CD14-positive monocyte (primary cell): Measurements from ENCODE around the gene IMPA2. TPM values are rescaled to one million over a fixed set of nuclear protein-coding genes. Genes with fewer than 3 reads are reported as not detected.

Experiments
- DNase-seq, 3 donors: peaks; one replicate each; pipeline ENCODE4 v3.0.0-alpha.2; 2011 to 2022
- H2AFZ ChIP-seq: 2 replicates; pipeline ENCODE4 v1.6.0; 2012; ENCODE audit warnings: mild to moderate bottlenecking, low read depth, low read length, inconsistent platforms; ENCODE audit not compliant: insufficient read depth, poor library complexity, severe bottlenecking
- H3K27ac ChIP-seq, 2 donors: 1 replicate in 1 of 2; 2 replicates in 1 of 2; pipeline ENCODE4 v1.5.1; 2012 to 2013; ENCODE audit warnings: low read length in 2 of 2, control low read depth in 1 of 2, inconsistent platforms in 1 of 2, low read depth in 1 of 2, mild to moderate bottlenecking in 1 of 2
- H3K27me3 ChIP-seq, 2 donors: one replicate each; pipeline versions ENCODE4 v1.6.0 to v1.6.1; 2011 to 2013; ENCODE audit warnings: low read length in 2 of 2; ENCODE audit not compliant: control insufficient read depth in 2 of 2, insufficient read depth in 2 of 2
- H3K36me3 ChIP-seq, 2 donors: replicated peaks in 1 of 2; 1 replicate in 1 of 2; 2 replicates in 1 of 2; pipeline versions ENCODE4 v1.5.1 to v1.6.1; 2012 to 2013; ENCODE audit warnings: low read length in 2 of 2, control low read depth in 1 of 2, inconsistent platforms in 1 of 2, mild to moderate bottlenecking in 1 of 2; ENCODE audit not compliant: insufficient read depth in 2 of 2, control insufficient read depth in 1 of 2
- H3K4me1 ChIP-seq, 2 donors: 1 replicate in 1 of 2; 2 replicates in 1 of 2; pipeline versions ENCODE4 v1.5.1 to v1.6.1; 2012 to 2013; ENCODE audit warnings: low read length in 2 of 2, control low read depth in 1 of 2, inconsistent platforms in 1 of 2, mild to moderate bottlenecking in 1 of 2, moderate library complexity in 1 of 2; ENCODE audit not compliant: insufficient read depth in 2 of 2, control insufficient read depth in 1 of 2
- H3K4me2 ChIP-seq: replicated peaks from 2 replicates; pipeline ENCODE3; 2012; ENCODE audit warnings: low read length, moderate library complexity, mild to moderate bottlenecking; ENCODE audit not compliant: poor library complexity, severe bottlenecking; ENCODE audit errors: extremely low read depth
- H3K4me3 ChIP-seq, 3 experiments: fragments of 200-600 bp in 1 of 3; sonication (generic) in 1 of 3; replicated peaks in 1 of 3; 1 replicate in 2 of 3; 2 replicates in 1 of 3; pipeline ENCODE4 v1.5.1; 2011 to 2013; ENCODE audit warnings: low read length in 3 of 3, mild to moderate bottlenecking in 3 of 3, control low read depth in 2 of 3, low read depth in 2 of 3, inconsistent platforms in 1 of 3, moderate library complexity in 1 of 3
- H3K79me2 ChIP-seq: 2 replicates; pipeline ENCODE4 v1.6.0; 2012; ENCODE audit warnings: mild to moderate bottlenecking, control low read depth, inconsistent platforms, low read length, moderate library complexity; ENCODE audit not compliant: insufficient read depth
- H3K9ac ChIP-seq: 2 replicates; pipeline ENCODE4 v1.6.0; 2017; ENCODE audit warnings: low read length, mild to moderate bottlenecking; ENCODE audit not compliant: insufficient read depth, poor library complexity, severe bottlenecking
- H3K9me3 ChIP-seq, 2 donors: replicated peaks in 1 of 2; 1 replicate in 1 of 2; 2 replicates in 1 of 2; pipeline versions ENCODE4 v1.5.1 to v1.6.1; 2012 to 2013; ENCODE audit warnings: low read length in 2 of 2, control low read depth in 1 of 2; ENCODE audit not compliant: control insufficient read depth in 1 of 2, insufficient read depth in 1 of 2
- H4K20me1 ChIP-seq: 2 replicates; pipeline ENCODE4 v1.6.0; 2012; ENCODE audit warnings: mild to moderate bottlenecking, low read length, control low read depth, moderate library complexity; ENCODE audit not compliant: insufficient read depth
- H3K27ac Mint-ChIP-seq, 7 donors: one replicate each; pipeline ENCODE4 v1.8.0; 2020; ENCODE audit warnings: mild to moderate bottlenecking in 7 of 7, mixed read lengths in 7 of 7, moderate library complexity in 6 of 7, inconsistent platforms in 2 of 7
- H3K27me3 Mint-ChIP-seq, 3 donors: one replicate each; pipeline ENCODE4 v1.8.0; 2021 to 2022; ENCODE audit warnings: low read depth in 3 of 3, mild to moderate bottlenecking in 3 of 3, mixed read lengths in 3 of 3, moderate library complexity in 3 of 3, inconsistent platforms in 1 of 3
- H3K36me3 Mint-ChIP-seq, 2 donors: one replicate each; pipeline ENCODE4 v1.8.0; 2020; ENCODE audit warnings: mixed read lengths in 2 of 2, inconsistent platforms in 1 of 2, mild to moderate bottlenecking in 1 of 2
- H3K4me1 Mint-ChIP-seq: one replicate; pipeline ENCODE4 v1.8.0; 2020; ENCODE audit warnings: mild to moderate bottlenecking, mixed read lengths
- H3K4me3 Mint-ChIP-seq, 2 donors: one replicate each; pipeline ENCODE4 v1.8.0; 2020; ENCODE audit warnings: mild to moderate bottlenecking in 2 of 2, mixed read lengths in 2 of 2, moderate library complexity in 1 of 2
- H3K9me3 Mint-ChIP-seq, 7 donors: one replicate each; pipeline ENCODE4 v1.8.0; 2020 to 2022; ENCODE audit warnings: mixed read lengths in 7 of 7, mild to moderate bottlenecking in 6 of 7, moderate library complexity in 6 of 7, inconsistent platforms in 2 of 7
- WGBS: methylation state at CpG from one replicate; pipeline ENCODE4 v1.1.5; 2013; ENCODE audit warnings: missing lambda C conversion rate; ENCODE audit not compliant: insufficient coverage; 5-methylcytosine and 5-hydroxymethylcytosine counted together
- intact Hi-C, 2 donors: fragments of 100-400 bp; cut with micrococcal nuclease; formaldehyde crosslinking; loops; one replicate each; pipeline versions ENCODE4 v1.15.0 to v1.15.1; 2023
- polyA plus RNA-seq, 3 donors: library from polyadenylated mRNA; depleted of rRNA in 1 of 3; unstranded in 2 of 3; stranded (reverse) in 1 of 3; fragments of 300-500 nt in 2 of 3; fragments of >200 nt in 1 of 3; fragmentation: Illumina TruSeq in 2 of 3; gene quantifications; 1 replicate in 2 of 3; 2 replicates in 1 of 3; pipeline ENCODE4 v1.2.3, GENCODE V29; 2012 to 2021
- TF ChIP-seq, protein P1 (sequence below): fragments of 200-600 bp; IDR thresholded peaks from one replicate; pipeline ENCODE4 v1.8.0; 2022; ENCODE audit warnings: antibody characterized with exemption, mild to moderate bottlenecking

The IMPA2 gene
- polyA plus RNA-seq, 3 donors = 97.4 to 186 (median 145) TPM

DNA sequence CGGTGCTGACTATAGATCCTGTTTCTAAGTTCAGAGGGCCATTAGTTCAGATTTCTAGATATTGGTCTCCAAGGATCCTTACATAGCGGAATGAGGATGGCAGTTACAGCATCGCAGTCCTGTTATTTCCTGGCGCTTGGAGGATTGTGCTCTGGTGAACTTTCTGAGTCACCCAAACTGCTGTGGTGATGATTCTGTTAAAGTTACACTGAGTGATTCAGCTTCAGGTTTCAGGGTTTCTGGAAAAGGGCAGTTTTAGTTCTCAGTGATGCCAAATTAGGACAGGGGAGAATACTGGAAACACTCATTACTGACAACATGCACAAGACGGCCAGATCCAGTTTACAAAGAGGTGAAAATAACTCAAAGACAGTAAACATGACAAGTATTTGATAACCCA lies 60.3 kb downstream of the IMPA2 start:
- Mint-ChIP-seq H3K27me3 (peaks cover 5 to 18% (median 11%) of the 10 kb centered on the region in 3 donors), H3K9me3 (no peaks in the 10 kb centered on the region), H3K4me3 (no peak overlapping the region), H3K27ac (no peak overlapping the region), H3K4me1 (peaks cover 11% of the 10 kb centered on the region), H3K36me3 (no peaks in the 10 kb centered on the region)
- H3K9ac ChIP-seq = no peak overlapping the region
- H3K27ac ChIP-seq = no peak overlapping the region
- no peak overlapping the region for H3K4me2 ChIP-seq
- no peaks in the 10 kb centered on the region for H3K9me3 ChIP-seq
- H3K4me3 ChIP-seq = no peak overlapping the region
- H3K36me3 ChIP-seq = no peaks in the 10 kb centered on the region
- H3K27me3 ChIP-seq = peaks cover 0 to 6% of the 10 kb centered on the region in 2 donors
- peaks cover 12 to 14% of the 10 kb centered on the region in 2 donors for H3K4me1 ChIP-seq
- no peaks in the 10 kb centered on the region for H4K20me1 ChIP-seq
- 57% methylated on average over 4 of the region's 5 CpGs for WGBS
- no peak for DNase-seq
- TF ChIP-seq, protein P1, sequence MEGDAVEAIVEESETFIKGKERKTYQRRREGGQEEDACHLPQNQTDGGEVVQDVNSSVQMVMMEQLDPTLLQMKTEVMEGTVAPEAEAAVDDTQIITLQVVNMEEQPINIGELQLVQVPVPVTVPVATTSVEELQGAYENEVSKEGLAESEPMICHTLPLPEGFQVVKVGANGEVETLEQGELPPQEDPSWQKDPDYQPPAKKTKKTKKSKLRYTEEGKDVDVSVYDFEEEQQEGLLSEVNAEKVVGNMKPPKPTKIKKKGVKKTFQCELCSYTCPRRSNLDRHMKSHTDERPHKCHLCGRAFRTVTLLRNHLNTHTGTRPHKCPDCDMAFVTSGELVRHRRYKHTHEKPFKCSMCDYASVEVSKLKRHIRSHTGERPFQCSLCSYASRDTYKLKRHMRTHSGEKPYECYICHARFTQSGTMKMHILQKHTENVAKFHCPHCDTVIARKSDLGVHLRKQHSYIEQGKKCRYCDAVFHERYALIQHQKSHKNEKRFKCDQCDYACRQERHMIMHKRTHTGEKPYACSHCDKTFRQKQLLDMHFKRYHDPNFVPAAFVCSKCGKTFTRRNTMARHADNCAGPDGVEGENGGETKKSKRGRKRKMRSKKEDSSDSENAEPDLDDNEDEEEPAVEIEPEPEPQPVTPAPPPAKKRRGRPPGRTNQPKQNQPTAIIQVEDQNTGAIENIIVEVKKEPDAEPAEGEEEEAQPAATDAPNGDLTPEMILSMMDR = no peak
- no peak overlapping the region for H2AFZ ChIP-seq
- intact Hi-C loops = no loop called here
- H3K79me2 ChIP-seq = no peaks in the 10 kb centered on the region

GRCh38 chr18:12043811-12044210 lies 62.5 kb downstream of the IMPA2 start:
- no peak overlapping the region for H3K9ac ChIP-seq
- no peak for DNase-seq
- H3K4me3 Mint-ChIP-seq = no peak overlapping the region
- H3K4me2 ChIP-seq = no peak overlapping the region
- no peaks in the 10 kb centered on the region for H4K20me1 ChIP-seq
- H3K4me1 Mint-ChIP-seq = peaks cover 10% of the 10 kb centered on the region
- H2AFZ ChIP-seq = no peak overlapping the region
- H3K79me2 ChIP-seq = no peaks in the 10 kb centered on the region
- H3K4me1 ChIP-seq = peaks cover 11 to 19% of the 10 kb centered on the region in 2 donors
- H3K27me3 Mint-ChIP-seq = peaks cover 0 to 6% (median 0%) of the 10 kb centered on the region in 3 donors
- H3K9me3 ChIP-seq = no peaks in the 10 kb centered on the region
- intact Hi-C loops = no loop called here
- no peak overlapping the region for H3K27ac ChIP-seq
- no peaks in the 10 kb centered on the region for H3K27me3 ChIP-seq
- TF ChIP-seq, protein P1 = no peak
- H3K9me3 Mint-ChIP-seq = no peaks in the 10 kb centered on the region
- WGBS = 99% methylated on average over 6 of the region's 7 CpGs
- no peak overlapping the region for H3K27ac Mint-ChIP-seq
- H3K36me3 ChIP-seq = no peaks in the 10 kb centered on the region
- no peak overlapping the region for H3K4me3 ChIP-seq
- no peaks in the 10 kb centered on the region for H3K36me3 Mint-ChIP-seq
